Esophagus muscularis mucosa (tissue), 4 donors: ENCODE measurements around the gene GALNTL6.

Experiments used
- EP300 ChIP-seq: sonication (generic); formaldehyde crosslinking; IDR thresholded peaks from one replicate; pipeline ENCODE4 v1.6.1; 2017; ENCODE audit warnings: antibody characterized with exemption
- POLR2AphosphoS5 ChIP-seq, 2 donors: sonication (generic); formaldehyde crosslinking; IDR thresholded peaks; one replicate each; pipeline ENCODE4 v1.6.1; 2017; ENCODE audit warnings: antibody characterized with exemption in 2 of 2
- TF ChIP-seq, protein P1 (sequence below), 3 experiments: fragments of 200-600 bp in 2 of 3; fragments of 450-650 bp in 1 of 3; sonication (generic) in 2 of 3; IDR thresholded peaks; one replicate each; pipeline ENCODE4 v1.5.1; 2017 to 2019; ENCODE audit warnings: antibody characterized with exemption in 3 of 3, mild to moderate bottlenecking in 2 of 3, moderate library complexity in 1 of 3

DNA sequence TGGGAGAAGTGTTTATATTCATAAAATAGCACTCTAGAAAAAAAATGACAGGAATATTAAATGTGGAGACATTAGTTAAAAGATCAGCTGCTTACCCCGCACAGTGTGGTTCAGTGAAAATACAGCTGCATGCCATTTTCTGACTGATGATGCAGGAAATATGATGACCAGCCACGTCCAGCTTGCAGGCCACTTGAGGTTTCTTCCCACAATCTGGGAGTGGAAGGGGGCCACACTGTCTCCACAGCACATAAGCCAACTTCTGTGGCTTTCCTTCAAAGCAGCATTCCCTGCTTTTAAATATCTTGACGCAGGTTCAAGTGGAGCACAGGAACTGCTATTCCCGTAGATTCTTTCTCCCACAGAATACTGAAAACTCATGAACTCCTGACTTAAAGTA is 1182.0 kb downstream of the GALNTL6 start:
- TF ChIP-seq, protein P1, sequence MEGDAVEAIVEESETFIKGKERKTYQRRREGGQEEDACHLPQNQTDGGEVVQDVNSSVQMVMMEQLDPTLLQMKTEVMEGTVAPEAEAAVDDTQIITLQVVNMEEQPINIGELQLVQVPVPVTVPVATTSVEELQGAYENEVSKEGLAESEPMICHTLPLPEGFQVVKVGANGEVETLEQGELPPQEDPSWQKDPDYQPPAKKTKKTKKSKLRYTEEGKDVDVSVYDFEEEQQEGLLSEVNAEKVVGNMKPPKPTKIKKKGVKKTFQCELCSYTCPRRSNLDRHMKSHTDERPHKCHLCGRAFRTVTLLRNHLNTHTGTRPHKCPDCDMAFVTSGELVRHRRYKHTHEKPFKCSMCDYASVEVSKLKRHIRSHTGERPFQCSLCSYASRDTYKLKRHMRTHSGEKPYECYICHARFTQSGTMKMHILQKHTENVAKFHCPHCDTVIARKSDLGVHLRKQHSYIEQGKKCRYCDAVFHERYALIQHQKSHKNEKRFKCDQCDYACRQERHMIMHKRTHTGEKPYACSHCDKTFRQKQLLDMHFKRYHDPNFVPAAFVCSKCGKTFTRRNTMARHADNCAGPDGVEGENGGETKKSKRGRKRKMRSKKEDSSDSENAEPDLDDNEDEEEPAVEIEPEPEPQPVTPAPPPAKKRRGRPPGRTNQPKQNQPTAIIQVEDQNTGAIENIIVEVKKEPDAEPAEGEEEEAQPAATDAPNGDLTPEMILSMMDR (IDR thresholded peaks at IDR 0.05), result no peak
- TF ChIP-seq EP300, result no peak
- no peak for TF ChIP-seq POLR2AphosphoS5 (IDR thresholded peaks at IDR 0.05)
